Measurements from ENCODE around the gene COL12A1.

COL12A1 gene

DNA sequence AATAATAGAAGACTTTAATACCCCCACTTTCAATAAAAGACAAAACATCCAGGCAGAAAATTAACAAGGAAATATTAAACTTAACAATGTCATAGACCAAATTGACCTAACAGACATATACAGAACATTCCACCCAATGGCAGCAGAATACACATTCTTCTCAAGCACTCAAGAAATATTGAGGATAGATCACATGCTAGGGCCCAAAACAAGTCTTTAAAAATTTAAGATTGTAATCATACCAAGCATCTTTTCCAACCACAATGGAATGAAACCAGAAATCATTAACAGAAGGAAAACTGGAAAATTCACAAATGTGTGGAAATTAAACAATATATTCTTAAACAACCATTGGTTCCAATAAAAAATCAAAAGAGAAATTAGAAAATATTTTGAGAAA, 161.0 kb downstream of the COL12A1 start:
- FAIRE-seq (no peak), DNase-seq (ENCODE audit: low spot score) (no peak)

DNA sequence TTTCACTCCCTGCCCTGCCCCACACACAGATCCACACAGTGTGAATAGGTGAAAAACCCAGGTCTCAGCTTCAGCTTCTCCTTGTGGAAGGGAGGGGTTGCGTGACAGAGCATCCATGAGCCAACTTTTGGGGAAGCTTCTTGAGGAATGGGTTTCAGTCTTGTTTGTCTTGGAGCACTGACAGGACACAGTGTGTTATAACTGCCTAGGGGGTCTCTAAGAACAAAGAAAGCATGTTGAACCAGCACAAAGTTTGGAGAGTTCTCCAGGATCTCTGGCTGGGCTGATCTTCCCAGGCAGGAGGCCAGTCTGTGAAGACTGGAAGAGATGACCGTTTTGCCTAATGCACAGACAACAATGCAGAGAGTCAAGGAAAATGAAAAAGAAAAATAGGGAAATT, 164.5 kb downstream of the COL12A1 start:
- no peak for DNase-seq (ENCODE audit: low spot score)
- no peak for FAIRE-seq
